ENCODE data around the gene NOS3.

The NOS3 gene

DNA sequence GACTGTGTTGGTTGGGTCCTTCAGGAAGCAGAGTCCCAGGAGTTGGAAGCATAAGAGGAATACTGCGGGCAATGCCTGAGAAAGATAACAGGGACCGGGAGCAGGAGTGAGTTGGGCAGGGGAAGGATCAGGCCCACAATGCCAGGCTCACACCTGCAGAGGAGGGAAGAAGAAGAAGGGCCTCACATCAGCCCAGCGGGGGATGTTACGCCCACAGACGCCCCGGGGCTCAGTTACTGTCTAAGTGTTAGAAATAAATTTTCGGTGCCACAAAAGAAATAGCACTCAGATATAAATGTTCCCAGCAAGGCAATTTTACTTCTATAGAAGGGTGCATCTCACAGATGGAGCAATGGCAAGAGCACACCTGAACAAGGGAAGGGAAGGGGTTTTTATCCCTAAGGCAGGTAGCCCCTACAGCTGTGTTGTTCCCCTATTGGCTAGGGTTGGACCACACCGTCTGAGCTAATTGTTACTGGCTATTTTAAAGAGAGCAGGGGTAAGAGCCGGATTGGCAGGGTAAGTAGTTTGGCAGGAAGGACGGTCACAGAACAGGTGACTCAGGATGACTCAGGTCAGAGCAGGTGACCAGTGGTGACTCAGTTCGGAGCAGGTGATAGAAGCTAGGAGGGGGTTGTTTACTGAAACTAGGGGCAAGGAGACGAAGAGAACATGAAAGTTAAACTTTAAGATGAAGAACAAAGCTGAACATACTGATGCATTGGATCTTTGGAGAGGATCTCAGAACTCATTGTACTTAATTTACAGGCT lies at the start of gene NOS3:
Gene NOS3 (plus strand): TSS at position 602 of the 771 bp plus-strand sequence. CDS start 2,787 bp downstream, outside the sequence.
- in situ Hi-C loops (cut with MboI; ENCODE audit: low sequenced_read_pairs), result no loop called here

DNA sequence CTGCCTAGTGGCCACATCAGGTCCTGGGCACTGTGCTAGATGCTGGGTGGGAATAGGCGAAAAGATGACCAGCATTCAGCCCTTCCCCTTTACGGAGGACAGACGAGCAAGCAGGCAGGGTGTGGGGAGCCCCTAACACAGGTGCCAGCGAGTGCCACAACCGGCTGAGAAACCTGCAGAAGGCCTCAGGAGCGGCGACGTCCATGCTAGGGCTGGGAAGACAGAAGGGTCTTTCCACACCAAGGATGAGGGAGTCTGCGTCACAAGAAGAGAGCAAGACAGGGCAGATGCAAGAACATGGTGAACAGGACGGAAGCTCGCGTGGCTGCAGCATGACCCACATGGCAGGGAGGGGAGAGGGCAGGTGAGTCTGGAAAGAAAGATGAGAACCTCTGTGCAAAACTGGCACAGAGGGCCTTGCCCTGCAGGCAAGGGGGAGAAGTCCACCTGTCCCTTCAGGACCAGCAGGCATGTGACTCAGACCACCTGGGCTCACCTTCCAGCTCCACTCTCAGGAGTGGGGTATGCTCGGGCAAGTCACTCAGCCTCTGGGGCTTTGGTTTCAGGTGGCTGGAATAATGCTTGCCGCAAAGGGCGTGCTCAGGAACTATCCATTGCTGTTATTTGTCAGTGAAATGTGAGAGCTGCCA lies 49.3 kb upstream of the NOS3 start:
- in situ Hi-C loops (cut with MboI; ENCODE audit: low sequenced_read_pairs), result no loop called here

DNA sequence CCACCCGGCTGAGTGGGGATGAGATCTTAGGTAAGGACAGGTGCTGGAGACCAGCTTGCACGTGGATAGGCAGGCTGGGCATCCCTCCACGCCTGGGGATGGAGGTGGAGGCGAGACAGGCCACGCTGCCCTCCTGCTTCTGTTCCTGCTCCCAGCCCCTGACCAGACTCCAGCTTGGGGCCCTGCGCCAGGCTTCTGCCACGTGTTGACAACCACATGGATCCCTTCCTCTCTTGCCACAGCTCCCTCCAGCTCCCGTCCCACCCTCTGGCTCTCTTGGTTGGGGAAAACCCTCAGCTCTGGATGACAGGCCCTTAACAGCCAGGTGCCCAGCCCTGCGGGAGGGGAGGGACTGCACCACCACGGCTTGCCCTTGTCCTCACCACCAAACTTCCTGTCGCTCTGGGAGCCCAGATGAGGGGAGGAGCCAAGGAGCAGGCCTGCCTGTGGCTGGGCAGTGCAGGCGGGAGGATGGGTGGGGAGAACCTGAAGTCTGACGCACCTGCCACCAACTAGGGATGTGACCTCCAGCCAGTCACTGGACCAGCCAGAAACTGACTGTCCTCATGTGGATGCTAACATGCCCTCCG lies 48.7 kb upstream of the NOS3 start:
- in situ Hi-C loops (cut with MboI; ENCODE audit: low sequenced_read_pairs), result no loop called here

DNA sequence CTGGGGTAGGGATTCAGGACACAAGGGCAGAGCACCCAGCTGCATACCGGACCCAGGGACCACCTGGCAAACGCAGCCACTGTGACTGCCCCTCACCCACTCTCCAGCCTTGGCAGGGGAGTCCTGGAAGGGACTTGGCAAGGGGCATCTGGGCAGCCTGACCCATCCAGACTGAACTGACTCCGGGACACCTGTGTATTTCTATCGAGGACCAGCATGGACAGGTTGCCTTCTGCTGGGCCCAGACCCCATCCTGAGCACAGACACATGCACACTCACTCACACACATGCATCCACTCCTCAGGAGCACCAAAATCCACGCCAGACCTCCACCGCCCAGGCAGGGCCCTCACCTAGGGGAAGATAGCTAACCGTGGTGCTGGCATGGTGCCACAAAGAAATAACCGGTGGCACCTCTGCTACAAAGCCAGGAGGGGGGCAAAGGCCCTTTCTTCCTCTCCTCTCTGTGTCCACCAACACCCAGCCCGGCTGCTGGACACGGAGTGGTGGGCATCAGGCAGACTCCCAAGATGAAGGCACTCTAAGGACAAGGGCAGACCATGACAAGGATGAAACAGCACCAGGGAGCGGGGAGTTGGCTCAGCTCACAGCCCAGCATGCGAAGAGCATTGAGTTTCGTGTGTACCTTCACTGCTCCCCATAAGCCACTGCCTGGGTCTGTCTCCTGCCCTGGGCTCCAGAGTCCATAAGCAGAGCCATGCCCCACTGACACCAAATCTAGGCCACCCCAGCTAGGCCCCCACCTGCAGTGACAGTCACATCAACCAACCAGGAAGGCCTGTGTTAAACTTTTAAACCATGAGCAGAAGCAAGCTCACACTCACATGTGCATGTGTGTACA lies 48.0 kb upstream of the NOS3 start:
- in situ Hi-C loops (cut with MboI; ENCODE audit: low sequenced_read_pairs), result no loop called here

GRCh38 chr7:150943453-150943814 lies 47.4 kb upstream of the NOS3 start:
- in situ Hi-C loops (cut with MboI; ENCODE audit: low sequenced_read_pairs), result no loop called here

DNA sequence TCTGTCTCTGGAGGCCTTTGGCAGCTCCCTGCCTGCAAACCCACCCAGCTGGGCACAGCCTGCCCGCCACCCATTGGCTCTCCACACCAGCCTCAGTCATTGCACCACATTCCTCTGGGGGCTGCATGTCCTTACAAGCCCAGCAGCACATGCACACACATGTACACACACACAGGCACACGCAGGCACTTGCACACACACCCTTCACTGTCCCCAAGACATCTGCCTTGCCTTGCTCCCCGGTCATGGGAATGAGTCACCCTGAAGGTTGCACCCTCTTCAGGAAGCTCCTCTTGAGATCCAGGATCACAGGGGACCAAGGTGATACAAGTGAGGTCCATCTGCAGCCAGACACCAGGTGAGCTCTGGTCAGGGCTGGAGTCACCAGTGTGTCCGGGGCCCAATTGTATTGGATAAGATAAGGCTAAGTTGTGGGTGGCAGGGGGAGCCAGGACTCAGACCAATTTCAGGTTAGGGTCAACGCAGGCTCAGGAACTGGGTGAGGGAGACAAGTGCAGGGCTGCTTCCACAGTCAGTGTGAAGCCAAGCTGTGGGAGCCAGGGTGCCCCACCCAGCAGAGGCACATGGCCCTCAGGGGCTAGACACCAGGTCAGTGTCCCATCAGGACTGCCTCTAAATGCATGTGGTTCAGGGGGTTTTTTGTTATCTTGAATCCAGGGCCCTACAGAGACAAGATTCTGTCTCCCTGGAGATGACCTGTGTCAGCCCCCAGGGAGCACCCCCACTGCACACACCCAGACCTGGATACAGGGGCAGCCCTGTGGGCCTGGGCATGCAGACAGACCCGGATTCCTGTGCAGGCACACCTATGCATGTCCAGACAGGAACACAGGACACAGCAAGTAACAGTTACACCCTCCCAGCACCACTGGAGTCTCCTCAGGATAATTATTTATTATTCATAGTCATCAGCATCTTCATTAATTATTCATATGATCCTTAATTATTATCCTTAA lies 46.5 kb upstream of the NOS3 start:
- in situ Hi-C loops (cut with MboI; ENCODE audit: low sequenced_read_pairs), result no loop called here

DNA sequence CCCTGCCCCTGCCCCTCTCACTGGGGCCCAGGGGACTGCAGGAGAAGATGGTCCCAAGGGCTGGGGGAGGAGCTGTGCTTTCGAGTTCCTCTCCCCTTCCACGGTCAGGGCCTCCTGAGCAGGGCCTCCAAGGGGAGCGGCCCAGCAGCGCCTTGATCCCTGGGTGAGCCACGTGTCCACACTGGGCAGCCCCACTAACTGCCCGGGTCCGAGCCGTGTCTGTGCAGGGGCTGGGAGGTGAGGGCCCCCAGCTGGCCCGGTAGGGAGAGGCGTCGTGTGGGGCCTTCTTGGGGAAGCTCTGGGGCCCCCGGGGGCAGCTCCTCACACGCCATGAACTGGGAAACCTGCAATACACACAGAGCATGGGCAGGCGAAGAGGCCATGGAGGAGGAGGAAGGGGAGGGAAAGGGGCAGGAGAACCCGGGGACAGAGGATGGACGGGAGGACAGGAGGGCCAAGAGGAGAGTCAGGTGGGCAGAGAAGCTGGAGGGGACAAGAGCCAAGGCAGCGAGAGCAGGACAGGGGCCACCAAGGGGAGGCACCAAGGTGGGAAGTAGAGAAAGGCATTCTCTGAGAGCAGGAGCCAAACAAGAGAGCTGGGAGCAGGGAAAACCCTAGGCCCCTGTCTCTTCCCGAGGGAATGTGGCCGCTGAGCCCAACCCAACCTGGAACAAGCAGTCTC lies 45.5 kb upstream of the NOS3 start:
- in situ Hi-C loops (cut with MboI; ENCODE audit: low sequenced_read_pairs), result no loop called here

- in situ Hi-C loops (cut with MboI; ENCODE audit: low sequenced_read_pairs), result no loop called here
These were observed 44.9 kb upstream of the NOS3 start for GRCh38 chr7:150945853-150946420.

GRCh38 chr7:150946421-150947240 lies 44.2 kb upstream of the NOS3 start:
- in situ Hi-C loops (cut with MboI; ENCODE audit: low sequenced_read_pairs), result no loop called here

GRCh38 chr7:150947241-150947745 lies 43.5 kb upstream of the NOS3 start:
- in situ Hi-C loops (cut with MboI; ENCODE audit: low sequenced_read_pairs), result no loop called here

DNA sequence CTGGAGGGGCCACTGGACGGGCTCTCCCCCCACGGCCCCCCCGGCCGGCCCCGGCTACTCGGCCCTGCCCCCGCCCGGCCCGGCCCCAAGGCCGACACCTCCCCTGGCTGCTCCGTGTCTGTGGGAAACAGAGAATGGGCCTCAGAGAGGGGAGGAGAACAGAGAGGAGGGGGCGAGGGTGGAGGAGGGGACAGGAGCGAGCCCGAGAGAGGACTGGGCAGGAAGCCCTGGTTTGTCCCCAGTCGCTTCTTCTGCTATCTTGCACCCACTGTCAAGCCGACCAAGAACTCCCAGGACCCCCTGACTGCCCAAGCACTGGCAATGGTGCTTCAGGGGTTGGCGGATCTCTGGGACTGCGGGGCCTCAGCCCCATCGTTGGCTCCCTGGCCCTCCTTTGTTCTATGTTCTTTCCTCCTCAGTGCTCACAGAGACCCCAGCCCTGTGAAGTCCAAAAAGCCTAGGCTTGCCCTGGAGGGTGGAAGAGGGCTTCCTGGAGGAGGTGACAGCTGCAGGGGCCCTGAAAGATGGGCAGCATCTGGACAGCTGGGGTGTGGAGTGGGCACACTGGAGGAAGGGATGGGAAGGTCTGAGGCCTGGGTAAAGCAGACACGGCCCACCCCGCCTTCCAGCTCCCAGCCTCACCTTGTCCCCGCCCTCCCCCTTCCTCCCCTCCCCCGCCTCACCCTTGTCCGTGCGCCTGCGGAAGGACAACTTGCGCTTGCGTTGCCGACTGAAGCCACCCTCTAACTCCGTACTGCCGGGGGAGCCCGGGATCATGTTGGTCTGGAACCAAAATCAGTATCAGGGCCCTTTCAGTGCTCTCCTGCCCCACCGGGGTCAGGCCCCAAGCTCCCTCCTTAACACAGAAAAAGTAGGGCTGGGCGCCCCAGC lies 42.8 kb upstream of the NOS3 start:
- in situ Hi-C loops (cut with MboI; ENCODE audit: low sequenced_read_pairs), result no loop called here

GRCh38 chr7:150948791-150949251 lies 42.0 kb upstream of the NOS3 start:
- in situ Hi-C loops (cut with MboI; ENCODE audit: low sequenced_read_pairs), result no loop called here

- in situ Hi-C loops (cut with MboI; ENCODE audit: low sequenced_read_pairs), result no loop called here
These were observed 41.3 kb upstream of the NOS3 start for GRCh38 chr7:150949564-150949963.

DNA sequence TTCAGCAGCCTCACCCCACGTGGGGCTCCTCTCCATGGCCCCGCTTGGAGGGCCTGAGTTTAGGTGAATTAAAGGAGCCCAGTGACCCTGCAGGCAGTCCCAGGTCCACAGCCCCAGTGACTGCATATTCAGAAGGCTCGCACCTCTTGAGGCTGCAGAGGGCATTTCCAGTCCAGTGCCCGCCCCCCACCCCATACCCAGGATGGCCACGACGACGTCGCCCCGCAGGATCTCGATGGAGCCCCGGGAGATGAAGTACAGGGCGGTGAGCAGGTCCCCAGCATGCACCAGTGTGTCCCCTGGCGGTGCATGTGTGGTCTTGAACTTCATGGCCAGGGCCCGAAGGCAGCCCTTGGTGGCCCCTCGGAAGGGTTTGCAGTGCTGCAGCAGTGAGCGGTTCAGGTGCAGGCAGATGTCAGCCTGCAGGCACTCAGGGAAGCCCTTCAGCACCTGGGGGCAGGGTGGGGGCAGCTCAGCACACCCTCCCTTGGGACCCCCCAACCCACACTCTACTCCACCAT lies 40.8 kb upstream of the NOS3 start:
- in situ Hi-C loops (cut with MboI; ENCODE audit: low sequenced_read_pairs), result no loop called here

DNA sequence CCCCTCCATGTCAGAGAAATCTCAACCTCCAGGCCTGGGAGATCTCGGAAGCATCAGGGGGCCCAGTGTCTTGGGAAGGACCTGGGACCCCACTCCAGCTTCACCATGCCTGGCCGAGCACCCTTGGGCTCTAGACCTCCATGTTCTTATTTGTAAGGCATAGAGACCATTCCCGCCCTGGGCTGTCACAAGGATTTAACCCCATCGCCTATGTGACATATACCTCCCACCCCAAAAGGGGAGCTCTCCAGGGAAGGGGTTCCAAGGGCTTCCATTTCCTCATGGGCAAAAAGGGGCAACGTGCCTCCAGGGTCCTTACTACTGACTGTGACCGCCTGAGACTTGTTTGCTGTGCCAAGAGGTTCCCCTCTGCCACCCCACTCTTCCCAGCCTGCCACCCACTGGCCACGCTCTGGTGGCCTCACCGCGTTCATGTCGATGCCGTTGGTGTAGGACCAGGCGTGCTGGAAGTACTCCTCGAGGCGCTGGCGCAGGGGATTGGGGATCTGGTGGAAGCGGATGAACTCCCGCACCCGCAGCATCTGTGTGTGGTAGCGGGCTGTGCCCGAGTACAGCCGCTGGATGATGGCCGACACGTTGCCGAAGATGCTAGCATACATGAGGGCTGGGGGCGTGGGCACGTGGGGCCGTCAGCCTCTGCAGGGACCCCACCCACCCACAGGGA lies 40.2 kb upstream of the NOS3 start:
- in situ Hi-C loops (cut with MboI; ENCODE audit: low sequenced_read_pairs), result no loop called here

DNA sequence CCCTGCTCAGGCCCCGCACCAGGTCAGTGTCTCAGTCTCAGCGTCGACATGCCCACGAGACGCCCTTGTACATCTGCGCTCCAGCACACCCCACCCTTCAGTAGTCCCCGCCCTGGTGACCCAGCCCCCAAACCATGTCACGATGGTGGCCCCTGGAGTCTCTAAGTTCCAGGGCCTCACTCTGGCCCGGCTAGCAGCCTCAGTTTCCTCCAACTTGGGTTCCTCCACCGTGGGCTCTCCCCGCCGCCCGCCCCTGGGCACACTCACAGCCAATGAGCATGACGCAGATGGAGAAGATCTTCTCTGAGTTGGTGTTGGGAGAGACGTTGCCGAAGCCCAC lies 39.7 kb upstream of the NOS3 start:
- in situ Hi-C loops (cut with MboI; ENCODE audit: low sequenced_read_pairs), result no loop called here

Measured in hTERT RPE-1 (cell line).